K562 (cell line): ENCODE results near the gene TGFBR1. TPM values are rescaled to one million over a fixed set of nuclear protein-coding genes. Genes with fewer than 3 reads are reported as not detected.

Experiments used
- ATAC-seq: fragments of 200-7000 bp; cut with Tn5 transposase; 3 replicates; pipeline ENCODE4 v1.9.1; 2020; ENCODE audit warnings: moderate library complexity
- BruUV-seq: library from RNA; stranded (reverse); fragments of 400-500 nt; replicated peaks from 2 replicates; lab custom pipeline; 2021; lab: Mats Ljungman, UMichigan
- CTCF ChIA-PET: fragments of 300-600 bp; formaldehyde crosslinking; extraction: SDS; loops from one replicate; lab custom pipeline; 2021; ENCODE audit warnings: low intra/inter-chr PET ratio; lab: Yijun Ruan, JAX
- POLR2A ChIA-PET: fragments of 300-600, 350-650 bp; sonication (Branson Sonifier 250); formaldehyde crosslinking; extraction: SDS; loops from one replicate; lab custom pipeline; 2021; ENCODE audit warnings: antibody characterized with exemption, inconsistent platforms; lab: Yijun Ruan, JAX
- DNase-seq, 4 experiments: peaks; one replicate each; pipeline versions ENCODE4 v3.0.0 to v3.0.0-alpha.2; 2011 to 2018; ENCODE audit warnings: low spot score in 3 of 4, mixed read lengths in 3 of 4; ENCODE audit errors: extremely low read depth in 1 of 4
- FAIRE-seq: peaks from 2 replicates; lab custom pipeline; 2011; peaks lifted over from hg19 to GRCh38; lab: Jason Lieb, UNC
- H2AFZ ChIP-seq: 2 replicates; pipeline ENCODE4 v1.6.0; 2011; ENCODE audit warnings: low read depth, low read length, control low read depth, inconsistent platforms
- H3K27ac ChIP-seq: fragments of 200-600 bp; 3 replicates; pipeline ENCODE4 v1.8.0; 2011; ENCODE audit warnings: low read depth, mild to moderate bottlenecking, control low read depth, inconsistent platforms, low read length, moderate library complexity, mixed read lengths; ENCODE audit errors: extremely low read depth
- H3K27me3 ChIP-seq, 2 experiments: fragments of 300-600 bp in 1 of 2; 2 replicates in 1 of 2; 3 replicates in 1 of 2; pipeline versions ENCODE4 v1.6.0 to v1.8.0; 2011; ENCODE audit warnings: inconsistent platforms in 2 of 2, low read length in 2 of 2, mild to moderate bottlenecking in 1 of 2, mixed read lengths in 1 of 2, moderate library complexity in 1 of 2; ENCODE audit not compliant: control insufficient read depth in 2 of 2, insufficient read depth in 2 of 2
- H3K36me3 ChIP-seq: fragments of 300-600 bp; 3 replicates; pipeline ENCODE4 v1.8.0; 2011; ENCODE audit warnings: mild to moderate bottlenecking, low read length, inconsistent platforms; ENCODE audit not compliant: control insufficient read depth, insufficient read depth
- H3K4me1 ChIP-seq, 2 experiments: fragments of 200-600 bp in 1 of 2; replicated peaks in 1 of 2; 2 replicates in 1 of 2; 3 replicates in 1 of 2; pipeline versions ENCODE4 v1.5.1 to v1.8.0; 2011; ENCODE audit warnings: inconsistent platforms in 2 of 2, low read length in 2 of 2, mild to moderate bottlenecking in 1 of 2, mixed read lengths in 1 of 2, moderate library complexity in 1 of 2; ENCODE audit not compliant: control insufficient read depth in 2 of 2, insufficient read depth in 2 of 2
- H3K4me2 ChIP-seq: 2 replicates; pipeline ENCODE4 v1.6.1; 2011; ENCODE audit warnings: low read length, control low read depth, inconsistent platforms, mixed read lengths; ENCODE audit not compliant: insufficient read depth
- H3K4me3 ChIP-seq: fragments of 200-600 bp; sonication (generic), shearing (Covaris generic); 2 replicates; pipeline ENCODE4 v1.5.1; 2016; ENCODE audit warnings: control low read depth, inconsistent platforms
- H3K79me2 ChIP-seq: fragments of 200-600 bp; 3 replicates; pipeline ENCODE4 v1.8.0; 2011; ENCODE audit warnings: low read length, inconsistent platforms; ENCODE audit not compliant: control insufficient read depth, insufficient read depth
- H3K9ac ChIP-seq, 2 experiments: 2 replicates each; pipeline versions ENCODE4 v1.6.0 to v1.6.1; 2011; ENCODE audit warnings: low read depth in 2 of 2, low read length in 2 of 2, control low read depth in 1 of 2, inconsistent platforms in 1 of 2, mild to moderate bottlenecking in 1 of 2, mixed read lengths in 1 of 2; ENCODE audit not compliant: insufficient read depth in 1 of 2
- H3K9me1 ChIP-seq: one replicate; pipeline ENCODE4 v1.6.0; 2011; ENCODE audit warnings: inconsistent platforms, mild to moderate bottlenecking, low read length, moderate library complexity; ENCODE audit not compliant: control insufficient read depth, insufficient read depth
- H3K9me3 ChIP-seq: replicated peaks from 2 replicates; pipeline ENCODE4 v1.5.1; 2011; ENCODE audit warnings: low read depth, low read length, inconsistent platforms; ENCODE audit not compliant: control insufficient read depth, insufficient read depth
- H4K20me1 ChIP-seq: replicated peaks from 2 replicates; pipeline ENCODE4 v1.6.1; 2011; ENCODE audit warnings: low read length, inconsistent platforms, mixed read lengths; ENCODE audit not compliant: control insufficient read depth, insufficient read depth
- GTF2F1 ChIP-seq: IDR thresholded peaks from 2 replicates; pipeline ENCODE4 v1.6.1; 2011; ENCODE audit warnings: low read depth, low read length, improper control_type of control experiment
- L3MBTL2 ChIP-seq: fragments of 450-650 bp; IDR thresholded peaks from 2 replicates; pipeline ENCODE4 v1.6.1; 2016; ENCODE audit warnings: mild to moderate bottlenecking, moderate library complexity
- PKNOX1 ChIP-seq: fragments of 450-650 bp; IDR thresholded peaks from 2 replicates; pipeline ENCODE4 v1.6.1; 2016
- SAFB ChIP-seq: fragments of 200-400 bp; formaldehyde crosslinking; IDR thresholded peaks from 2 replicates; pipeline ENCODE4 v1.6.1; 2017; ENCODE audit warnings: low read depth, low read length, borderline replicate concordance
- STAT6 ChIP-seq: sonication (generic); formaldehyde crosslinking; IDR thresholded peaks from 2 replicates; pipeline ENCODE4 v1.8.1; 2023; ENCODE audit warnings: mild to moderate bottlenecking, missing genetic modification reagents
- ZNF140 ChIP-seq: fragments of 250-450 bp; sonication (Bioruptor Pico); IDR thresholded peaks from 2 replicates; pipeline ENCODE4 v1.8.0; 2021; ENCODE audit warnings: moderate library complexity, mild to moderate bottlenecking, inconsistent platforms
- WGBS: fragments of 100-300 bp; shearing (Covaris generic); methylation state at CpG from one replicate; pipeline ENCODE4 v1.1.6; 2016; ENCODE audit warnings: low coverage, mixed read lengths; ENCODE audit not compliant: insufficient coverage; ENCODE audit errors: missing lambda C conversion rate; 5-methylcytosine and 5-hydroxymethylcytosine counted together
- in situ Hi-C: fragments of 300-500 bp; cut with MboI; formaldehyde crosslinking; loops from 4 replicates; pipeline ENCODE4 v1.15.0; 2018; ENCODE audit warnings: inconsistent platforms, mixed read lengths
- intact Hi-C: fragments of 100-400 bp; cut with micrococcal nuclease; formaldehyde crosslinking; loops from 2 replicates; pipeline ENCODE4 v1.14.2; 2022
- polyA plus RNA-seq, 8 experiments: library from polyadenylated mRNA; depleted of rRNA in 4 of 8; stranded (reverse) in 5 of 8; unstranded in 3 of 8; fragments of >200 nt; fragmentation: Nextera tagmentation in 2 of 8; fragmentation: Illumina TruSeq in 1 of 8; extraction: Ambion mirVana in 2 of 8; extraction: Trizol in 1 of 8; gene quantifications; 2 replicates each; pipeline versions ENCODE4 v1.2.1 to v1.2.3, GENCODE V29; 2011 to 2014; ENCODE audit warnings: inconsistent platforms in 1 of 8, missing spikeins in 1 of 8
- total RNA-seq, 7 experiments: library from RNA; depleted of rRNA in 6 of 7; stranded (reverse); fragments of >200 nt in 6 of 7; fragmentation: Illumina TruSeq in 2 of 7; extraction: Trizol in 2 of 7; gene quantifications; 2 replicates each; pipeline versions ENCODE4 v1.2.1 to v1.2.3, GENCODE V29; 2011 to 2021; ENCODE audit warnings: low replicate concordance in 1 of 7

Gene TGFBR1
- total and polyA plus RNA-seq, 9 of the 15 experiments (the other 6 are each of a cell fraction or from before 2014, with no cell fraction given) = 15.5 to 62.4 (median 42.7) TPM

GRCh38 chr9:99167694-99168093 lies 62.8 kb downstream of the TGFBR1 start (continued):
- TF ChIP-seq PKNOX1 (no peak), SAFB (no peak), L3MBTL2 (no peak), ZNF140 (CRISPR knock-in tag) (no peak), STAT6 (no peak)
- TF ChIP-seq, all 486 proteins: peak for 0

GRCh38 chr9:99169086-99169485 lies 64.2 kb downstream of the TGFBR1 start:
- no peak for FAIRE-seq

More at GRCh38 chr9:99169086-99169485, 64.2 kb downstream of the TGFBR1 start:
- no peak overlapping the region for H3K9ac ChIP-seq
- H3K4me1 ChIP-seq = peaks cover 0 to 2% of the 10 kb centered on the region in 2 experiments; a peak in 1 of 5 replicates
- in situ Hi-C loops = no loop called here
- CTCF ChIA-PET = no interaction called here
- POLR2A ChIA-PET = no interaction called here
- H3K4me3 ChIP-seq = no peak overlapping the region
- H2AFZ ChIP-seq = no peak overlapping the region
- H3K9me3 ChIP-seq = no peaks in the 10 kb centered on the region
- intact Hi-C loops = loop anchor here (5.0 to 10.0 kb wide), 4 partner anchors 48 to 1156 kb away; no protein-coding TSS in a partner anchor
- peaks cover 0 to 13% of the 10 kb centered on the region in 2 experiments; a peak in 4 of 5 replicates for H3K27me3 ChIP-seq
- no peaks in the 10 kb centered on the region for H3K36me3 ChIP-seq
- WGBS = 7% methylated on average over 2 of the region's 2 CpGs
- no peak for ATAC-seq
- TF ChIP-seq GTF2F1 = no peak
- H3K4me2 ChIP-seq = no peak overlapping the region
- H3K27ac ChIP-seq = no peak overlapping the region
- no peaks in the 10 kb centered on the region for H3K9me1 ChIP-seq
- BruUV-seq = no TSS peak
- H3K79me2 ChIP-seq = no peaks in the 10 kb centered on the region
- no peak for DNase-seq
- no peaks in the 10 kb centered on the region for H4K20me1 ChIP-seq
